ENCODE results near the gene DCHS1. TPM values are rescaled to one million over a fixed set of nuclear protein-coding genes. Genes with fewer than 3 reads are reported as not detected.

DCHS1 gene
- total RNA-seq, 4 donors from 2014 or later, result 5.5 to 17.7 (median 14.0) TPM

GRCh38 chr11:6623391-6624363 is 31.9 kb downstream of the DCHS1 start:
- H3K36me3 ChIP-seq, result no peaks in the 10 kb centered on the region
- intact Hi-C loops (cut with DNase I; ENCODE audit: low total_unique reads) (no loop called here), in situ Hi-C loops (cut with MboI; ENCODE audit: low pct_ligation_motif_present in 1 of 4, low pct_unique_long_range_greater_than_20kb in 1 of 4, low sequenced_read_pairs in 3 of 4) (no loop called here)
- H3K27me3 ChIP-seq, result no peaks in the 10 kb centered on the region
- 85% methylated on average over 28 of the region's 31 CpGs; no CpG with 5 or more reads in 1 of the 2 donors for WGBS, 2 donors (ENCODE audit: low coverage in 1 of 2)
- TF ChIP-seq POLR2A (IDR thresholded peaks at IDR 0.05) (no peak), EP300 (IDR thresholded peaks at IDR 0.05; ENCODE audit: low read depth) (no peak), POLR2AphosphoS5 (IDR thresholded peaks at IDR 0.05) (no peak), CTCF (IDR thresholded peaks at IDR 0.05) (no peak)
- H3K9me3 ChIP-seq, result no peaks in the 10 kb centered on the region
- H3K27ac ChIP-seq, result no peak overlapping the region
- peaks cover 0 to 6% (median 3%) of the 10 kb centered on the region in 4 donors for H3K4me1 ChIP-seq
- DNase-seq, result no peak
- H3K4me3 ChIP-seq, result no peak overlapping the region

GRCh38 chr11:6622261-6623171 is 33.1 kb downstream of the DCHS1 start:
- 87% methylated on average over 24 of the region's 24 CpGs; no CpG with 5 or more reads in 1 of the 2 donors for WGBS, 2 donors (ENCODE audit: low coverage in 1 of 2)
- Histone ChIP-seq H3K36me3 (no peaks in the 10 kb centered on the region), H3K9me3 (no peaks in the 10 kb centered on the region), H3K4me3 (no peak overlapping the region), H3K27me3 (no peaks in the 10 kb centered on the region), H3K4me1 (peaks cover 4 to 18% (median 14%) of the 10 kb centered on the region in 4 donors), H3K27ac (no peak overlapping the region)
- no peak for DNase-seq
- TF ChIP-seq CTCF (IDR thresholded peaks at IDR 0.05), result no peak
- TF ChIP-seq EP300 (IDR thresholded peaks at IDR 0.05; ENCODE audit: low read depth), result no peak
- no peak for TF ChIP-seq POLR2AphosphoS5 (IDR thresholded peaks at IDR 0.05)
- in situ Hi-C loops (cut with MboI; ENCODE audit: low pct_ligation_motif_present in 1 of 4, low pct_unique_long_range_greater_than_20kb in 1 of 4, low sequenced_read_pairs in 3 of 4), result no loop called here
- intact Hi-C loops (cut with DNase I; ENCODE audit: low total_unique reads), result no loop called here

- 87% methylated on average over 16 of the region's 16 CpGs; no CpG with 5 or more reads in 1 of the 2 donors for WGBS, 2 donors (ENCODE audit: low coverage in 1 of 2)
- H3K36me3 ChIP-seq, result no peaks in the 10 kb centered on the region
- DNase-seq, result no peak
- intact Hi-C loops (cut with DNase I; ENCODE audit: low total_unique reads), result no loop called here
- no peak for TF ChIP-seq CTCF (IDR thresholded peaks at IDR 0.05)
- no peak for TF ChIP-seq EP300 (IDR thresholded peaks at IDR 0.05; ENCODE audit: low read depth)
- no peak for TF ChIP-seq POLR2AphosphoS5 (IDR thresholded peaks at IDR 0.05)
- no peak for TF ChIP-seq POLR2A (IDR thresholded peaks at IDR 0.05)
- H3K27ac ChIP-seq, result no peak overlapping the region
- H3K4me1 ChIP-seq, result peaks cover 4 to 24% (median 17%) of the 10 kb centered on the region in 4 donors
- H3K4me3 ChIP-seq, result no peak overlapping the region
- H3K9me3 ChIP-seq, result no peaks in the 10 kb centered on the region
- in situ Hi-C loops (cut with MboI; ENCODE audit: low pct_ligation_motif_present in 1 of 4, low pct_unique_long_range_greater_than_20kb in 1 of 4, low sequenced_read_pairs in 3 of 4), result no loop called here
- H3K27me3 ChIP-seq, result no peaks in the 10 kb centered on the region
Measured at GRCh38 chr11:6621711-6622211, 33.8 kb downstream of the DCHS1 start.

GRCh38 chr11:6620636-6621035 is 35.0 kb downstream of the DCHS1 start:
- in situ Hi-C loops (cut with MboI; ENCODE audit: low pct_ligation_motif_present in 1 of 4, low pct_unique_long_range_greater_than_20kb in 1 of 4, low sequenced_read_pairs in 3 of 4) (no loop called here), intact Hi-C loops (cut with DNase I; ENCODE audit: low total_unique reads) (no loop called here)
- Histone ChIP-seq H3K4me3 (no peak overlapping the region), H3K27me3 (no peaks in the 10 kb centered on the region), H3K36me3 (no peaks in the 10 kb centered on the region), H3K27ac (no peak overlapping the region), H3K4me1 (peaks cover 4 to 24% (median 17%) of the 10 kb centered on the region in 4 donors), H3K9me3 (no peaks in the 10 kb centered on the region)
- TF ChIP-seq CTCF (IDR thresholded peaks at IDR 0.05) (no peak), EP300 (IDR thresholded peaks at IDR 0.05; ENCODE audit: low read depth) (no peak), POLR2A (IDR thresholded peaks at IDR 0.05) (no peak), POLR2AphosphoS5 (IDR thresholded peaks at IDR 0.05) (no peak)
- DNase-seq, result no peak
- WGBS, 2 donors (ENCODE audit: low coverage in 1 of 2), result 82 to 83% methylated on average over 1 of the region's 1 CpG
